Epithelial cell of prostate (primary cell): ENCODE results near the gene PLOD1.
A peak's percentile ranks its signal among the peaks of the same experiment; 100 is the strongest.
"Not testable (repeated sequence)": the region's sequence is repeated elsewhere in the genome, so short reads cannot be mapped to it uniquely, and the experiment has no call there.

Source experiments
- DNase-seq: peaks from one replicate; pipeline ENCODE4 v3.0.0-alpha.2; 2011; ENCODE audit warnings: low read depth, low spot score
- H3K27ac ChIP-seq: fragments of 450-650 bp; 2 replicates; pipeline ENCODE4 v1.5.1; 2017; ENCODE audit warnings: mild to moderate bottlenecking

Gene PLOD1

DNA sequence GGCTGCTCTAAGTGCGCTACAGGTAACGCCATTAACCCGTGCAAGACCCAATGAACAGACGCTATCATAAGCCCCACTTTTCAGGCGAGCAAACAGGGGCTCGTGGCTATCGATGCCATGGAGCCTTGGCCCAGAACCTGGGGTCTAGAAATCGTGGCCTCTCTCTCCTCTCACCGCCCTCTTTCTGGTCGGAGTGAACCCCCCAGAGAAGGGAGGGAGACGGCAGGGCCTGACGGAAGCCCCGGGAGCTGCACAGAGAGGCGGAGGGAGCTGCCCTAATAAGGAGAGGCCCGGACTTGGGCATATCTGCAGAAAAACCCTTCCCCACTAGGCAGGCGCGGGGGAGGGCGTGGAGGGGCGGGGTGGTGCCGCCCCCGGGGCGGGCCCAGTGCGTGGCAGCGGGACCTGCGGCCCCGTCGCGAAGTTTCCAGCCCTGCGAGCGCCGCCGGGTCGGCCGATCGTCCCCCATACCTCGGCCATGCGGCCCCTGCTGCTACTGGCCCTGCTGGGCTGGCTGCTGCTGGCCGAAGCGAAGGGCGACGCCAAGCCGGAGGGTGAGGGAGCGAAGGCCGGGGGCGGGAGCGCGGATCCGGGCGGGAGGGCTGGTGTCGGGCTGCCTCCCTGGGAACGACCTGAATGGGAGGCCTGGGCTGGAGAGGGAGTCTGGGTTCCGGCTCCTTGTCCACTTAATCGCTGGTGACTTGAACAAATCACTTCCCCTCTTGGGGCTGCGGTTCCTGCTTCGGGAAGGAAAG is at the start of gene PLOD1:
PLOD1 (plus strand) TSS at position 416 of the 755 bp plus-strand sequence; CDS start at position 479, 63 bp downstream.
- no peak for DNase-seq
- H3K27ac ChIP-seq, result peak within 1 kb of the TSS; percentile 21

DNA sequence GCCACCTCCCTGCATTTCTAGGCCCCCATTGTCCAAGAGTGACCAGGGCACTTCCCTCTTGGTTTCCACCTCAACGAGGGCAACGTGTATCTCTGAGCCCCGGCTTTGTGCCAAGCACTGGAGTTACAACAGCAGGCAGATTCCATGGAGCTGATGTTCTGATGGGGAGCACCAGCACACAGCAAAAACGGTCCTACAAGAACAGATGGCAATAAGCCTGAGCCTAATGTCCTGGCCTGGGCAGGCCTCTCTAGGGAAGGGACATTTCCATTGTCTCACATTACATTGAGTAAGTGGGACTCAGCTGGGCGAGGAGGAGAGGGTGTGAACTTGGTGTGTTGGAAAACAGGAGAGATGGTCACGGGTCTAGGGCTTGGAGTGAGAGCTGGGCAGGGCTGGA is 48.6 kb upstream of the PLOD1 start:
- H3K27ac ChIP-seq, result no peak overlapping the region
- no peak for DNase-seq

DNA sequence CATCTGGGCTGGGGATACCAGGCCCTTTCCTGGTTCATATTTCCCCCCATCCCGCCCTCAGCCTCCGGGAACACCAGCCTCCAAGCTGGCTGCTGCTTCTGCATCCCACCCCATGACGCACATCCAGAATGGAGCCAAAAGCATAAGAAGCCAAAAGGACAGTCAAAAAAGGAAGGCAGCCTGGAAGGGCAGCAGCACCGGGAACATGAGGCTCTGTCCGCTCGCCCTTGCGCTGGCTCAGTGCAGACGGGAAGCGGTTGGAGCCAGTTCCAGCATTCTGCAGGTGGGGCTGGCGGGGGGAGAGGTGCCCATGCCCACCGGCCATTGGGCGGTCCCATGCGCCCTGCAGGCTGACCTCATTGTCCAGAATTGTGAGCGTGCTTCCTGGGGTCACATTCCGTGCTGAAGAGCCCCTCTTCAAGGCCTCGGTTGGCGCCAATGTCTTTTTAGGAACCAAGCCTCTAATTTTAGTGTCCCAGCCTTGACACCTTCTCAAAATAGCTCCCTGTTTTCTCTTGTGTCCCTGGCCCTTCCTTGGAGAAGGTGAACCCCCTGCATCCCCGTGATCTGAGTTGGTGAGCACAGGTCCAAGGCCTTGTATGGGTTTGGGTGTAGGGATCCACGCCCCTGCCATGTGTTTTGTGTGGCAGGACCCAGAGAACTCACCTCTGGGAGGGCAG is 47.4 kb upstream of the PLOD1 start:
- DNase-seq, result no peak
- no peak overlapping the region for H3K27ac ChIP-seq

DNA sequence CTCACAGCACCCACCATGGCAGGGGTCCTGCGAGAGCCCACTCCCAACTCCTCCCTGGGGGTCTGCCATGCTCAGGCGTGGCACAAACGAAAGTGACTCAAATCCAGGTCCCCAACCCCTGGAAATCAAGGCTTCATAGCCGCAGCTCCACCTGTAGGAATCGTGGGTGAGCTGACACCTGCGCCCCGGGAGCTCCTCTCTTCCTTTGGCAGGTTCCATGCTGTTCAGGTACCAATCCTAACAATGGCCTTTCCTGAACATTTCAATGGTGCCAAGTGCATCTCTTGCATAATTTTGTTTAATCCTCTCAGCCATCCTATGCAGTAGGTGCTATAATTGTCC is 46.9 kb upstream of the PLOD1 start:
- DNase-seq, result no peak
- H3K27ac ChIP-seq, result no peak overlapping the region

DNA sequence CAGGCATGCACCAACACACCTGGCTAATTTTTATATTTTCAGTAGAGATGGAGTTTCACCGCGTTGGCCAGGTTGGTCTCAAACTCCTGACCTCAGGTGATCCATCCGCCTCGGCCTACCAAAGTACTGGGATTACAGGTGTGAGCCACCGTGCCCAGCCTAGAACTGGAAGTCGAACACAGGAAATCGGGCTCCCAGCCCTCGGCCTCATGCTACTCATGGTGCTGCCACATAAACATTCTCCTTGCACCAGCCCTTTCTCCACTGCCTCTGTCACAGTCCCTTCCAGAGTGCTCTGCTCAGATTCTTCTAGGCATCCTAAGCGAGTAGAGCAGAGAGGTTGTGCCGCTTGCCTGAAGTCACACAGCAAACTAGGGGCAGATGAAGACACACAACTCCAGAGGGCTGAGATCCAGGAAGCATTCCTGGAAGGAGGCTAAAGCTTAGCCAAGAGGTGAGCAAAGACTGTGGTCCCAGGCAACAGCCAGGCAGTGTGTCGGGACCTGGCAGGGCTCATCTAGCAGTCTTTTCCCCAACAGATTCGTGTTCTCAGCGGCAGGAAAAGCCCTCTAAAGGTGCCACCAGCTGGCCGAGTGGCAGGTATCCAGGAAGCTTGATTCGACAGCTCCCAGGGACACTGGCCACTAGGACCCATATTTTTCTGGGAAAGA is 46.2 kb upstream of the PLOD1 start:
- H3K27ac ChIP-seq, result no peak overlapping the region
- no peak for DNase-seq

DNA sequence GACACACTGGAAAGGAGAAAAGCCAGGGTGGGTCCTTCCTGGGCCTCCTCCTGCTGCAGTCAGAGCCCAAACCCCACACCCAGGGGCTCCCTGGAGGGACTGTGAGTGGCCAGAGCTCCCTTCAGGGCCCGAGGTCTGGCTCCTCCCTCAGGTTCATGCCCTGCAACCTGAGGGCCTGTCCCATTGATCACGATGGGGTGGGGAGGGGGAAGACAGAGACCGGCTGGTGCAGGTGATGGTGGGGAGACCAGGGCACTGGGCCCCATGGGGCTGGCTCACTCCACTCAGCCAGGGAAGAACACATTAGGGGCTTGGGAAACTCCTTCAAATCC is 45.7 kb upstream of the PLOD1 start:
- no peak overlapping the region for H3K27ac ChIP-seq
- no peak for DNase-seq

DNA sequence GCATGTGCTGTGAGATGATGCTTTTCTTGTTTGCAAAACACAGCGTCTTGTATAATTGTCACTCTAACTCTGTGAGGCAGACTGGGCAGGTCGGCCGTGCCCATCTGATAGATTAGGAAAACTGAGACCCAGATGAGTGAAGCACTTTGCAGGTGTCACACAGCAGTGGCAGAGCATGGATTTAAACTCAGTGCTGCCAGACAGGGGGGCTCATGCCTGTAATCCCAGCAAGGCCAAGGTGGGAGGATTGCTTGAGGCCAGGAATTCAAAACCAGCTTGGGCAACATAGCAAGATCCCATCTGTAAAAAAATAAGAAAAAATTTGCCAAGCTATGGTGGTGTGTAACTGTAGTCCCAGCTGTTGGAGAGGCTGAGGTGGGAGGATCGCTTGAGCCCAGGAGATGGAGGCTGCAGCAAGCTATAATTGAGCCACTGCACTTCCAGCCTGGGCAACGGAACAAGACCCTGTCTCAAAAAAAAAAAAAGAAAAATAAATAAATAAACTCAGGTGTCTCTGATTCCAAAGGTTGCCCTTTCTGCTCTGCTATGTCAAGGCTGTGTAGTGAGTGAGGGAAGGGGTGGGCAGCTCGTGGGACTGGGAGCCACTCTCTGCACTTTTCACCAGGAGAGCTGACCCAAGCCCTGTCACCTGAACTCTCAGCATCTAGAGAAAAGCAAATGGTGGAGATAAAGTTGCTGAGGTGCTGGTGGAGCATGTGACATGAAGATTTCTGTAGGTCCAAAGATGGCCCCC is 42.9 kb upstream of the PLOD1 start:
- DNase-seq, result no peak
- H3K27ac ChIP-seq, result no peak overlapping the region

DNA sequence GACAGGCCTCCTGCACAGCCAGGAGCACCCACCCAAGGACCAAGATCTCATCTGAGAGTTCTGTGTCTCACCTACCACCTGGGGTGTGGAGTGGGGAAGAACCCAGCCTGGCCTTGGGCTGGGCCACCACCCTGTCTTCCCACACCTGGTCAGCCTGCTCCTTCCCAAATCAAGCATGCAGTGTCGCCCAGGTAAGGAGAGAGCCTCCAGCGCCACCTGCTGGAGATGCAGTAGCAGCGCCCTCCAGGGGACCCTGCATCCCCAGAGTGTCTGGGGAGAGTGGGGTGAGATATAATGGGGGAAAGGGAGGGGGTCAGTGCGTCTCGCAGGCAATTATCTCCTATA is 40.6 kb upstream of the PLOD1 start:
- H3K27ac ChIP-seq, result no peak overlapping the region
- DNase-seq, result no peak

DNA sequence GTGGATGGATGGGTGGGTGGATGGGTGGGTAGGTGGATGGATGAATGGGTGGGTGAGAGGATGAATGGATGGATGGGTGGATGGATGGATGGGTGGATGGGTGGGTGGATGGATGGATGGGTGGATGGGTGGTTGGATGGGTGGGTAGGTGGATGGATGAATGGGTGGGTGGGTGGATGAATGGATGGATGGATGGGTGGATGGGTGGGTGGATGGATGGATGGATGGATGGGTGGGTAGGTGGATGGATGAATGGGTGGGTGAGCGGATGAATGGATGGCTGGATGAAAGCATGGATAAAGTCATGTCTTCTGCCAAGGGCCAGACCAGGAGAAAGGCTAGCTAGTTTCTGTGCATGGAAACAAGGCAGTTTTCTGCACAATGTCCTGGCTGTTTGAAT is 40.0 kb upstream of the PLOD1 start:
- not testable (repeated sequence) for H3K27ac ChIP-seq, DNase-seq

DNA sequence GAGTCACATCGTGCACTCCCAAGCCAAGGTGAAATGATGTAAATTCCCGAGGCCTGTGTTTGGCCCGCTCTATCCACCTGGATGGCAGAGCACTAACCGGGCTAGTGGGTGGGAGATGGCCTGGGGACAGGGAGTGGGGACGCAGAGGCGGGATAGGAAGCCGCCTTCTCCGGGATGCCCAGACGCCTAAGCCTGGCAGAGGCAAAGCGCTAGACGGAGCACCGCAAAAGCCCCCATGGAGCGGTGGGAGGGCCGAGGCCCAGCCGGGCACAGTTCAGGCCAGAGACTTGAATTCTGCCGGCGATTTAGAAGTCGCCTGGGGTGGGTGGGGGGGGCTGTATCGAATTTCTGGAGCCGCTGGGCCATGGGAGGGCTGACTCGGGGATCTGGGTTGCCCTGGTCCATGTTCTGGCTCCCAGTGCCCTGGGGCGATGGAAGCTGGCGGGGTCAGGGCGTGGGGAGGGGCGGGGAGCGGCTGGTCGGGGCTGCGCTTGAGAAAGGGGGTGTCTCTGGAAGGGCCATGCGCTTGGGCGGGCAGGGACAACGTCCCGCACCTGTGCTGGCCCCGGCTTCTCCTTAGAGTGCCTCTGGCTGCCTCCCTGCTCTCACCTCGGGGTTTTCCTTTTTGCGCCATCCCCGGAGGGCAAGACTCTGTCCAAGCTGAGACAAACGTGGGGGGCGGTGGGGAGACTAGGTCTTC is 36.3 kb upstream of the PLOD1 start:
- no peak for DNase-seq
- no peak overlapping the region for H3K27ac ChIP-seq

DNA sequence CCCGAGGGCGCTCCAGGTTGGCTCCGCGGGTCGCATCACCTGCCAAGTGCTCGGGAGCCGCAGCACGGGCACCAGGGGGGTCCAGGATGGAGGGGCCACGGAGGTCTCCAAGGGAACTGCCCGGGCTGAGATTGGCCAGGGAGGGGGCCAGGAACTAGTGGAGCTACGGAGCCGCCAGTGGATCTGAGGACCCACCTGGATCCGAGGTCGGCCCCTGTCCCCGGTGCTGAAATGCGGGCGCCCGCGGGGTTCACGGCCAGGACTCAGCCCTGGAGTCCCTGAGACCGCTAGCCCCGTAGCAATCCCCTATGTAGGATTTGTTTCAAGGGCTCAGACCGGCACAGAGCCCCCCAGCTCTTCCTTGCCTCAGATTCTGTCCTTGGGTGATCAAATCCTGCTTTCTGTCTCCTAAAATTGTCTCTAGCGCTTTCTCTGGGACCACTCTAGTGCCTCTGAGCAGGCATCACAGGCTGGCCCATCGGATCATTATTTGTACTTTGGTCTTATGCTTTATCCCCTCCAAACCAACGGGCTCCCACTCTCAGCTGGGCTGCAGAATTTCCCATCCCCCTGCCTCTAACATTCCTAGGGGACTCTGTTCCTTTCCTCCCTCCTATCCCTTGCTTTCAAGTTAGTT is 35.6 kb upstream of the PLOD1 start:
- no peak overlapping the region for H3K27ac ChIP-seq
- DNase-seq, result no peak

DNA sequence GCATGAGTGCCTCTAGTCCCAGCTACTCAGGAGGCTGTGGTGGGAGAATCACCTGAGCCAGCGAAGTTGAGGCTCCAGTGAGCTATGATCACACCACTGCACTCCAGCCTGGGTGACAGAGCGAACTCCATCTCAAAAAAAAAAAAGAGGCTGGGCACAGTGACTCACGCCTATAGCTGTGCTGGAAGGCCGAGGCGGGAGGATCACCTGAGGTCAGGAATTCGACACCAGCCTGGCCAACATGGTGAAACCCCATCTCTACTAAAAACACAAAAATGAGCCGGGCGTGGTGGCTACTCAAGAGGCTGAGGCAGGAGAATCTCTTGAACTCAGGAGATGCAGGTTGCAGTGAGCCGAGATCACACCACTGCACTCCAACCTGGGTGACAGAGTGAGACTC is 33.1 kb upstream of the PLOD1 start:
- DNase-seq, H3K27ac ChIP-seq: not testable (repeated sequence)

DNA sequence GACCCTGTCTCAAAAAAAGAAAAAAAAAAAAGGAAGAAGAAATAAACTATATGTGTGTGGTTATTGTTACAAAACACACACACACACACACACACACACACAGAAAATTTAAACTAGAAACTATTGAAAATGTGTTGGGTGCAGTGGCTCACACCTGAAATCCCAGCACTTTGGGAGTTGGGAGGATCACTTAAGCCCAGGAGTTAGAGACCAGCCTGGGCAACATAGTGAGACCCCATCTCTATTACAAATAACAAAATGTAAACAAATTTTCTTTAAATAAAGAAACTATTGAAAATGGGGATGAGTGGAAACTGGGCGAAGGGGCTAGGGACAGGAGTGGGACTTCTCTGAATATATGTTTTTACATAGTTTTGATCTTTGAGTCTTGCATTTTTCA is 31.3 kb upstream of the PLOD1 start:
- H3K27ac ChIP-seq, result no peak overlapping the region
- no peak for DNase-seq

DNA sequence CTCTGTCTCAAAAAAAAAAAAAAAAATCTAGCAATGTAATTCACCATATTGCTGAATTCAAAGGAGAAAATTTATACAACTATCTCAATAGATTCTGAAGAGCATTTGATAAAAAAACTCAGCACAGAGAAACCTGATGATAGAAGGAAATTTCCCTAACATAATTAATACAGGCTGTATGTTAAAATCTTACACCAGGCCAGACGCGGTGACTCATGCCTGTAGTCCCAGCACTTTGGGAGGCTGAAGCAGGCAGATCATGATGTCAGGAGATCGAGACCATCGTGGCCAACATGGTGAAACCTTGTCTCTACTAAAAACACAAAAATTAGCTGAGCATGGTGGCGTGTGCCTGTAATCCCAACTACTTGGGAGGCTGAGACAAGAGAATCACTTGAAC is 30.4 kb upstream of the PLOD1 start:
- not testable (repeated sequence) for H3K27ac ChIP-seq, DNase-seq

DNA sequence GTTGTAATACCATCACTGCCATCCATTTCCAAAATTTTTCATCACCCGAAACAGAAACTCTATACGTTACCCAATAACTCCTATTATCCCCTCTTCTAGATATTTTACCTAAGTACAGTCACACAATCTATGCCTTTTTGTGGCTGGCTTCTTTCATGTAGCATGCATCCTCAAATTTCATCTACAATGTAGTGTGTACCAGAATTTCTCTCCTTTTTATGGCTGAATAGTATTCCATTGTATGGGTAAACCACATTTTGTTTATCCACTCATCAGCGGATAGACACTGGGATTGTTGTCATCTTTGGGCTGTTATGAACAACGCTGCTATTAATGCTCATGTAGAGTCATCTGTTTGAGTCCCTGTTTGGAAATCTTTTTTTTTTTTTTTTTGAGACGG is 29.5 kb upstream of the PLOD1 start:
- H3K27ac ChIP-seq, result no peak overlapping the region
- DNase-seq, result no peak

DNA sequence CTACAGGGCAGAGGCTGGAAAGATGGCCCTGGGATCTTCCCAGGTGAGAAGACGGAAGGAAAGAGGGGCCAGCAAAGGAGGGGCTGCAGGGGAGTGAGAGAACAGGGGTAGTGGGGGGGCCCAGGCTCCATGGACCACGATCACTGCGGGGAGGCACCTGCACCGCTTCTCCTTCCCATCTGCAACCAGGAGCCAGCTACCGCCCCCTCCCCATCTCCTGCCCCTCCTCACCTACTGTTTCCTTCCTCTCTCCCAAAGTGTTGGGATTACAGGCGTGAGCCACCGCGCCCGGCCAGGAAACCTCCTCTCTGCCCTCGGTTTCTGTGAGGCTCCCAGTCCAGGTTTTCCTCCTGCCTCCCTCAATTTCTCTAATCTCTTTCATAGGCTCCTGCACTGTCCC is 27.6 kb upstream of the PLOD1 start:
- H3K27ac ChIP-seq, result no peak overlapping the region
- DNase-seq, result no peak

DNA sequence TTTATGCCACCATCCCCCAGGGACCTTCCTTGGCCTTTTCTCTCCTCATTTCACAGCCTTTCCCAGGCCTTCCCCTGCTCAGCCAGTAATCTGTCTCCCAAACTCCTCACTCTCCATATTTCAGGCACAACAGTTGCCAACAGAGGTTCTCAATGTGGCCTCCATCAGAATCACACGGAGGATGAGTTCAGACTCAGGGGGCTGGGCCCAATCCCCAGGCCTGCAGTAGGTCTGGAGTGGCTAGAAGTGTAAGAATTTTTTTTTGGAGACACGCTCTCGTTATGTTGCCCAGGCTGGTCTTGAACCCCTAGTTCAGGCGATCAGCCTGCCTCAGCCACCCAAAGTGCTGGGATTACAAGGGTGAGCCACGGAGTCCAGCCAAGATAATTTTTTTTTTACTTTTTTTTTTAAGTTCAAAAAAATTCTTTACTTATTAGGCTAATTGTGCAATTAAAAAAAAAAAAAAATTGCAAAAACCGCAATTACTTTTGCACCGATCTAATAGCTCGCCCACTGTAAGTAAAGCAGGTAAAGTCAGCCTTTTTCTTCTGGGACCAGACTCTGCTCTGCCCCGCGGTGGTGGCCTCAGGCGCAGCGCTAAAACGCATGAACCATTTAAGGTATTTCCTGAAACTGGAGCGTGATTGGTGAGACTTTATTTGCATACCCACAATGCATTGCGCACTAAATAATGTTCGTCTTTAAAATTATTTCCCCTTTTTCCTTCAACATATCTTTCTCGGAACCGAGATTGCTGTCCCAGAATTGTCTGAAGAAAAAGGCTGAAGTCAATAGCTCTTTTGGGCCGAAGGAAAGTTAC is 27.0 kb upstream of the PLOD1 start:
- DNase-seq, result no peak
- H3K27ac ChIP-seq, result peak overlapping the region; percentile 91

DNA sequence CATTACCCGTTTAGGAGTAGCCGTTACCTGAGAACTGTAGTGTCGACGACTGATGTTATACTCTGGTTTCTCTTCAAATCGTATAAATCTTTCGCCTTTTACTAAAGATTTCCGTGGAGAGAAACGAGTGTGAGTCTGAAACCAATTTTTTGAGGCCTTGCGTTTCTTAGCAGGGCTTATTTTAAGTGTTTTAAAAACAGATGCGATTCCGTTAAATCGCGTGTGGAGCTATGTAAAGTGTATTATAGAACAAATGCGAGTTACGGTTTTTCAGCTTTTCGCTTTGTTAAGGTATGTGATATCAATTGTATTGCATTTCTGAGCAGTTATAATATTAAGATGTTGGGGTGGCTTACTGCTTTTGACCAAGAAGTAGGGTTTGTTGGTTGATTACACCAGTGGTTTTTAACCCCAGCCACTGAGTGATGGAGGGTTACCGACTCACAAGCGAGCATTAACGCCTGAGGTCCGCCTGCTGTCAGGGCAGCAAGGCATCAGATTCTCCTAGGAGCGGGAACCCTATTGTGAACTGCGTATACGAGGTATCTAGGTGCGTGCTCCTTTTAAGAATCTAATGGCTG is 26.3 kb upstream of the PLOD1 start:
- peak; percentile 100 for DNase-seq
- H3K27ac ChIP-seq, result peak overlapping the region; percentile 91

DNA sequence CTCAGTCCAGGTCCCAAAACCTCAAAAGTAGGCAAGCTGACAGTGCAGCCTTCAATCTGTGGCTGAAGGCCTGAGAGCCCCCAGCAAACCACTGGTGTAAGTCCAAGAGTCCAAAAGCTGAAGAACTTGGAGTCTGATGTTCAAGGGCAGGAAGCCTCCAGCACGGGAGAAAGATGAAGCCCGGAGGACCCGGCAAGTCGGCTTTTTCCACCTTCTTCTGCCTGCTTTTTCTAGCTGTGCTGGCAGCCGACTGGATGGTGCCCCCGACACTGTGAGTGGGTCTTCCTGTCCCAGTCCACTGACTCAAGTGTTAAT is 23.6 kb upstream of the PLOD1 start:
- not testable (repeated sequence) for H3K27ac ChIP-seq, DNase-seq
